22Rv1 (cell line): ENCODE measurements around the gene USP24.
A peak's percentile ranks its signal among the peaks of the same experiment; 100 is the strongest.

Experiments
- H3K27ac ChIP-seq: fragments of 450-650 bp; 2 replicates; pipeline ENCODE4 v1.5.1; 2017
- ZFX ChIP-seq: fragments of 450-650 bp; IDR thresholded peaks from 2 replicates; pipeline ENCODE4 v1.6.1; 2017; ENCODE audit warnings: antibody characterized with exemption, borderline replicate concordance
- TF ChIP-seq, protein P1 (sequence below): fragments of 450-650 bp; IDR thresholded peaks from 2 replicates; pipeline ENCODE4 v1.5.1; 2017; ENCODE audit warnings: mild to moderate bottlenecking

The USP24 gene

DNA sequence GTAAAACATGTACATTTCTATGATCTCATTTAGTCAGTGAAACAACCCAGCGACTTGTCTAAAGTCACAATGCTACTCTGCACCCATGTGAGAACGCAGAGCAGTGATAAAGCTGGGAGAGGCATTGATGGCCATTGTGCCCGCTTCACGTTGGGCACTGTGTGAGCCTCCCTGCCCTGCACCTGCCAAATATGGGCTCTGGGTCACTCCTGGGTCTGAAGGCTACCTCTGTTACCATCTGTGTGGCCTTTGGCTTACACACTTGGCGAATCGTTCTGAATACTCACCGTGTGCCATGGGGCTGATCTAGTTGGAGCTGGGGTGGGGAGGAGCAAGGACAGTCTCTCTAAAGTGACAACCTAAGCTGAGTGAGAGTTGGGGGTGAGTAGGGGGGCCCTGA is 145.9 kb downstream of the USP24 start:
- H3K27ac ChIP-seq = no peak overlapping the region
- TF ChIP-seq, protein P1, sequence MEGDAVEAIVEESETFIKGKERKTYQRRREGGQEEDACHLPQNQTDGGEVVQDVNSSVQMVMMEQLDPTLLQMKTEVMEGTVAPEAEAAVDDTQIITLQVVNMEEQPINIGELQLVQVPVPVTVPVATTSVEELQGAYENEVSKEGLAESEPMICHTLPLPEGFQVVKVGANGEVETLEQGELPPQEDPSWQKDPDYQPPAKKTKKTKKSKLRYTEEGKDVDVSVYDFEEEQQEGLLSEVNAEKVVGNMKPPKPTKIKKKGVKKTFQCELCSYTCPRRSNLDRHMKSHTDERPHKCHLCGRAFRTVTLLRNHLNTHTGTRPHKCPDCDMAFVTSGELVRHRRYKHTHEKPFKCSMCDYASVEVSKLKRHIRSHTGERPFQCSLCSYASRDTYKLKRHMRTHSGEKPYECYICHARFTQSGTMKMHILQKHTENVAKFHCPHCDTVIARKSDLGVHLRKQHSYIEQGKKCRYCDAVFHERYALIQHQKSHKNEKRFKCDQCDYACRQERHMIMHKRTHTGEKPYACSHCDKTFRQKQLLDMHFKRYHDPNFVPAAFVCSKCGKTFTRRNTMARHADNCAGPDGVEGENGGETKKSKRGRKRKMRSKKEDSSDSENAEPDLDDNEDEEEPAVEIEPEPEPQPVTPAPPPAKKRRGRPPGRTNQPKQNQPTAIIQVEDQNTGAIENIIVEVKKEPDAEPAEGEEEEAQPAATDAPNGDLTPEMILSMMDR = no peak
- no peak for TF ChIP-seq ZFX

DNA sequence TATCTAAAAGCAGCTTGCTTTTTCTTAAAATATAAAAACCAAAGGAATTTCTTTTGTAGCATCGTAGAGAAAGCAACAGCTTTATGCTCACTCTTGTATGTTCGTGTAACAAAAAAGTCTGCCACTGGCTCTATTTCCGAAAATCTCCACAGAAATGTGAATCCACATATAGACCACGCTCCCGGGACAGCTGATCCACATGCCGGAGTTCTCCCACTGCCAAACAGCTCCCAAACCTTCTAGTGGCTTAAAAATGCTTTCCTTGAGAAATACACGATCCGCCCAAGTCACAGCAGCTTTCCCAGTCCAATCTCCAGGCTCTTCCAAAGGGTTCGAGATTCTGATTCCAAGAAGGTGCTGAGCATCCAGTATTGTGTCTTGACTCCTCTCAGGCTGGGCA is 146.5 kb downstream of the USP24 start:
- TF ChIP-seq ZFX = no peak
- TF ChIP-seq, protein P1 = no peak
- no peak overlapping the region for H3K27ac ChIP-seq

DNA sequence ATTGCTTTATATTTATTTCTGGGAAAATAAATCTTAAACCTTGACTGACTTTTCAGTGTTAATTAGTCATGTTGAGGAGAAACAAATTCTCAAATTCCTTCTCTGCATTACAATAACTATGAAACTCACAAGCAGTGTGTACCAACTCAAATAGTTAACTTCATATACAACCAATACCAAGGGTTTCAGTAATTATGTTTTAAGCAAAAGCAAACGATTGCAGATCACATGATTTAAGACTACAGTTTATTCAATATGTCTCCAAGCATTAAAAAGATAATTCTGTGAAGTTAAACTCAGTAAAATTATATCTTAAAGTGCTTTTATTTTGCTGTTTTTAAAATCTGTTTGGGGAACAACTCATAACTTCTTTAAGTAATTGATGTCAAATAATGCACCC is 147.2 kb downstream of the USP24 start:
- H3K27ac ChIP-seq = no peak overlapping the region
- TF ChIP-seq, protein P1 = no peak
- TF ChIP-seq ZFX = no peak

DNA sequence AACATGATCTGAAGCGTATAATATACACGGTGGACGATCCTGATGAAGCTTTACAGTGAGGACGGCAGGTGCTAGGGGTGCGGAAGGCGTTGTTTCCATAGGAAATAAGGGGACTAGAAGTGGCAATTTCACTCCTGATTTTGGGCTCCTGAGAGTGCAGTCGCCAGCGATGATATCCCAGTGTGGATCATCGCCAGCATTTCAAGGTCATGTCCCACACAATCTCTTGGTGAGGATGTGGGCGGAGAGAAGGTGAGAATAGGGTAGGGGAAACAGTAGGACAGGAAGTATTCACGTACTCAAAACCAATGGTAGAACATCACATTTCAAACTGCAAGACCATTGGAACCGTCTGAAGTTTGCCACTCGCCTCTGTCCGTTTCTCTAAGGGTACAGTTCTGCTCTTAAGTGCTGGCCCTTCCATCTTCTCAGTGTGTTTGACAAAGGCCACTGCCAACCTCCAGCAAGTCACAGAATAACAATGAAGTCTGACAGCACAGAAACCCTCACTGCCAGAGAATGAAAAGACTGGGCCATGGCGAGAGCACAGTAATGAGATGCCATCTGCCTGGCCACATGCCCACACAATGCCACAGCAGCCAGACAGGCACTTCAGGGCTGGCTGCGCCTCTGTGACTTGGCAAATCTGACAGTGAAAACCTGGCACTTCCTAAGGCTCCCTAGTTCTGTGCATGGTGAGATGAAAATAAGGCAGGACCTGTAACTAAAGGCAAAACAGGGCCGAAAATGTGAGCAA is 148.0 kb downstream of the USP24 start:
- H3K27ac ChIP-seq = no peak overlapping the region
- TF ChIP-seq, protein P1 = no peak
- no peak for TF ChIP-seq ZFX

DNA sequence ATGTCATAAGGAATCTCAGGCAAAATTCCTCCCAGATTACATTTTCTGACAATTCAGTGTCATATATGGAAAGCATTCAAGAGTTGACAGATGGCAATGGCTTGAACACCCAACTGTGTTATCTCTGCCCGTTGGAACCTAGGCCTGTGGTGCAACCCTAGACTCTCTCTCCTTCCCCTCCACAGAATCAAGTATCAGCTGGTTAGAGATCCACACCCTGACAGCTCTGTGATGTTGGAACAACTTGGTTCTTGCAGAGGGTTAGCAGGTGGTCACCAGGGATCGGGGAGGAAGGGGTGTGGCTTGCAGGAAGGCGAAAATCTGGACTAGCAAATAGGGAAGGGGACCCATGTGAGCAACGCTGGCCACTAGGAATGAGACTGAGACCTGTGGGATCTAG is 149.5 kb downstream of the USP24 start:
- TF ChIP-seq, protein P1 = no peak
- TF ChIP-seq ZFX = no peak
- no peak overlapping the region for H3K27ac ChIP-seq

DNA sequence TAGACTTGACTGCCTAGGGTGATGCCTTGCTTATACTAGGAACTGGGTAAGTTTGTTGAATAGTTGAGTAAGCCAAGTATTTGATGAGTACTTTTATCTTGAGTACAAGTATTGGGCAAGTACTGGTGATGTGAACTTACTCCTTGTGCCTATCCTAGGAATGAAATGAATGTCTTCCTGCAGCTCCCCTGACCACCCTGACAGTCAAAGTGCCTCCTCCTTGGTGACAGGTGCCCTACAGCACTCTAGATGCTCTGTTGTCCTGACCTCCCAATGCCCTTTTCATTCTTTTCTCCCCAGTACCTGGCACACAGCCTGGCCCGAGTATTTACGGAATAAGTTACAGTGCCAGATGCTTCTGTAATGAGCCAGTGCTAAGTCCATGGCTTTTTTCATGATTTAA is 150.3 kb downstream of the USP24 start:
- TF ChIP-seq ZFX = no peak
- TF ChIP-seq, protein P1 = no peak
- H3K27ac ChIP-seq = no peak overlapping the region

DNA sequence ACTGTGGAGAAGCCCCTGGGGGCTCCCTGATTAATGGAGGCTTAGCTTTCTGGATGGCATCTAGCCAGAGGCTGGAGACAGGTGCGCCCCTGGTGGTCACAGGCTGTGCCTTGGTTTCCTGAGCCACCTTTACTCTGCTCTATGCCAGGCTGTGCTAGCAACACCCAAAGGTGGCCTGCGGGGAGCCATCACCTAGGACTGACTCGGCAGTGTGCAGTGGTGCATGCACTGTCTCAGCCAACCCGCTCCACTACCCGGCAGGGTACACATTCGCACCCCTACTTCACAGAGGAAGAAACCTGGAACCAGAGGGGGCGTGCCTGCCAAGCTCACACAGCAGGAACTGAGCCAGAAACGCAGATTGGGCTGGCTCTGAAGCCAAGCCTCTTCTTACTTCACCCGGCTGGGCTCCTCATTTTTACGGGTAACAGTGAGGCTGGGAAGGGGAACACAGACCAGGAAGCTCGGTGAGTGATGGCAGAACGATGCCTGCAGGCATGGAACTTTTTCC is 151.0 kb downstream of the USP24 start:
- no peak overlapping the region for H3K27ac ChIP-seq
- TF ChIP-seq ZFX = no peak
- TF ChIP-seq, protein P1 = peak; percentile 51
